HepG2 (cell line): Measurements from ENCODE around the gene CDKL2. TPM values are rescaled to one million over a fixed set of nuclear protein-coding genes. Genes with fewer than 3 reads are reported as not detected.

Experiments
- ATF5 ChIP-seq: sonication (generic); formaldehyde crosslinking; IDR thresholded peaks from 2 replicates; pipeline ENCODE4 v1.4.0; 2020; ENCODE audit warnings: mild to moderate bottlenecking, low read depth, missing genetic modification reagents
- ETV5 ChIP-seq: IDR thresholded peaks from 2 replicates; pipeline ENCODE4 v1.6.1; 2018; ENCODE audit warnings: missing biosample characterization, missing genetic modification reagents, inconsistent platforms, borderline replicate concordance
- HIC2 ChIP-seq: sonication (generic); formaldehyde crosslinking; IDR thresholded peaks from 2 replicates; pipeline ENCODE4 v1.9.0; 2022; ENCODE audit warnings: low read depth, missing genetic modification reagents
- HNRNPK ChIP-seq: fragments of 200-400 bp; formaldehyde crosslinking; IDR thresholded peaks from 2 replicates; pipeline ENCODE4 v1.6.1; 2018; ENCODE audit warnings: low read length, low read depth, moderate library complexity, mild to moderate bottlenecking; ENCODE audit not compliant: poor library complexity, severe bottlenecking
- JDP2 ChIP-seq: sonication (generic); formaldehyde crosslinking; IDR thresholded peaks from 2 replicates; pipeline ENCODE4 v1.8.1; 2022; ENCODE audit warnings: missing genetic modification reagents, borderline replicate concordance
- KDM1A ChIP-seq: IDR thresholded peaks from 2 replicates; pipeline ENCODE4 v1.6.1; 2016; ENCODE audit warnings: missing compliant biosample characterization
- MAZ ChIP-seq, 2 experiments: sonication (generic) in 1 of 2; formaldehyde crosslinking in 1 of 2; IDR thresholded peaks; 2 replicates each; pipeline versions ENCODE4 v1.5.0 to v1.6.1; 2012 to 2020; ENCODE audit warnings: low read depth in 2 of 2, mild to moderate bottlenecking in 2 of 2, borderline replicate concordance in 1 of 2, improper control_type of control experiment in 1 of 2, low read length in 1 of 2, missing genetic modification reagents in 1 of 2, moderate library complexity in 1 of 2
- NFE2L1 ChIP-seq: sonication (generic); formaldehyde crosslinking; IDR thresholded peaks from 2 replicates; pipeline ENCODE4 v1.4.0; 2020; ENCODE audit warnings: missing genetic modification reagents, mild to moderate bottlenecking, borderline replicate concordance
- PITX1 ChIP-seq: sonication (generic); formaldehyde crosslinking; IDR thresholded peaks from 2 replicates; pipeline ENCODE4 v1.5.1; 2020; ENCODE audit warnings: mild to moderate bottlenecking, missing genetic modification reagents
- RFXAP ChIP-seq: sonication (generic); formaldehyde crosslinking; IDR thresholded peaks from 2 replicates; pipeline ENCODE4 v1.4.0; 2020; ENCODE audit warnings: missing genetic modification reagents, borderline replicate concordance
- SIN3A ChIP-seq: IDR thresholded peaks from 2 replicates; pipeline ENCODE4 v1.6.1; 2011; ENCODE audit warnings: low read depth, mild to moderate bottlenecking, control low read depth, low read length, borderline replicate concordance
- U2AF2 ChIP-seq: fragments of 200-400 bp; formaldehyde crosslinking; IDR thresholded peaks from 2 replicates; pipeline ENCODE4 v1.6.1; 2017; ENCODE audit warnings: low read depth, mild to moderate bottlenecking, low read length
- ZBTB7B ChIP-seq: sonication (generic); formaldehyde crosslinking; IDR thresholded peaks from 2 replicates; pipeline ENCODE4 v1.4.0; 2020; ENCODE audit warnings: missing genetic modification reagents
- ZFP62 ChIP-seq: sonication (generic); formaldehyde crosslinking; IDR thresholded peaks from 2 replicates; pipeline ENCODE4 v1.4.0; 2020; ENCODE audit warnings: missing genetic modification reagents
- ZNF138 ChIP-seq: sonication (generic); formaldehyde crosslinking; IDR thresholded peaks from 2 replicates; pipeline ENCODE4 v1.5.0; 2020; ENCODE audit warnings: mild to moderate bottlenecking, low read depth, missing genetic modification reagents
- ZNF281 ChIP-seq: sonication (generic); formaldehyde crosslinking; IDR thresholded peaks from 2 replicates; pipeline ENCODE4 v1.4.0; 2020; ENCODE audit warnings: missing genetic modification reagents, borderline replicate concordance
- ZSCAN21 ChIP-seq: sonication (generic); formaldehyde crosslinking; IDR thresholded peaks from 2 replicates; pipeline ENCODE4 v1.8.0; 2022; ENCODE audit warnings: mild to moderate bottlenecking, missing genetic modification reagents, moderate library complexity, borderline replicate concordance
- polyA plus RNA-seq, 8 experiments: library from polyadenylated mRNA; depleted of rRNA in 3 of 8; stranded (reverse) in 7 of 8; unstranded in 1 of 8; fragments of >200 nt; fragmentation: Illumina TruSeq in 4 of 8; extraction: Trizol in 4 of 8; gene quantifications; 2 replicates each; pipeline versions ENCODE4 v1.2.1 to v1.2.3, GENCODE V29; 2011 to 2016; ENCODE audit warnings: low read depth in 4 of 8, missing spikeins in 1 of 8, mixed read lengths in 1 of 8; ENCODE audit not compliant: insufficient read depth in 1 of 8
- total RNA-seq, 5 experiments: library from RNA; depleted of rRNA; stranded (reverse); fragments of >200 nt; fragmentation: Illumina TruSeq; extraction: Trizol; gene quantifications; 2 replicates each; pipeline ENCODE4 v1.2.3, GENCODE V29; 2016; ENCODE audit warnings: low read depth in 1 of 5
- TF ChIP-seq, protein P1 (sequence below): sonication (generic); formaldehyde crosslinking; IDR thresholded peaks from 2 replicates; pipeline ENCODE4 v1.4.0; 2020; ENCODE audit warnings: missing genetic modification reagents

The CDKL2 gene
- total and polyA plus RNA-seq, 2 of the 13 experiments (the other 11 are each of a cell fraction or from before 2014, with no cell fraction given): not detected

DNA sequence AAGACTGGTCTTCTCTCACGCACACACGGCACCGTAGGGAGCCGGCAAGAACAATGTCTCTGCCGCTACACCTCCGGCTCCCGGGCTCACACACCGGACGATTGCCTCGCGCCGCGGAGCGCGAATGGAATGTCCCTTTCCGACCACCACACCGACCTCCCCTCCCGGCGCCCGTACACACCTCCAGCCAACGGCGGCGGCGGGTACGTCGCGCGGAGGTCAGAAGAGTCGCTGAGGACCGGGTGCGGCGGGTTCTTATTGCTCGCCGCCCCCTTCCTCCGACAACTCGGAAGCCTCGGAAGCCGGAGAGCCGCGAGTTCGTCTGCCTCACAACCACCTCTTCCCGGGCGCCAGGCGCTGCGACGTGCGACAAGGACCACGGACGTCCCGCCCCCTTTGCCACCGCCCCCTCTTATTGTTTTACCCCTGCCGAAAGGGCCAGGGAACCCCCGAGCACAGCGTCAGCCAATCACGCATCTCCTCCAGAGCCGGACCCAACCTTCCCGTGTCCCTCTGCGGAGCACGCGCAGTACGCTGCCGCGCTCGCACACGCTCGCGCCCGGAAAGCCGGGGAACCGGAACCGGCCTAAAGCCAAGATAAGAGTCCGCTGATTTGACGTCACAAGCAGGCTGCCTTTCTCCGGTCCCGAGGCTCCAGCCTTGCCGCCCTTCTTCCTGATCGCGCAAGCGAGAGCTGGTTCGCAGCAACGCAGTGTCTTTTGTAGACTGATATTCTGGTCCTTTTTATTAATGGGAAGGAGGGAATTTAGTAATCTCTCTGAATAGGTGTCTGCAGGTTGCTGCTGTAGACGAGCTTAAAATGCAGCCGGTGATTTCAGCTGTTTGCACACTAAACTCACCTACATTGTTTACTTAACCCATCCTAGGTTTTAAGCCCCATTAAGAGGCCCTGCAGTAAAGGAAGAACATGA lies 43.0 kb upstream of the CDKL2 start, which contains the start of gene G3BP2 (continued):
- no peak for TF ChIP-seq ZNF281 (CRISPR knock-in tag)
- TF ChIP-seq NFE2L1 (CRISPR knock-in tag): no peak
- no peak for TF ChIP-seq U2AF2
- TF ChIP-seq ZSCAN21 (CRISPR knock-in tag): peak; percentile 81
- peak; percentile 86 for TF ChIP-seq SIN3A
- TF ChIP-seq, protein P1, sequence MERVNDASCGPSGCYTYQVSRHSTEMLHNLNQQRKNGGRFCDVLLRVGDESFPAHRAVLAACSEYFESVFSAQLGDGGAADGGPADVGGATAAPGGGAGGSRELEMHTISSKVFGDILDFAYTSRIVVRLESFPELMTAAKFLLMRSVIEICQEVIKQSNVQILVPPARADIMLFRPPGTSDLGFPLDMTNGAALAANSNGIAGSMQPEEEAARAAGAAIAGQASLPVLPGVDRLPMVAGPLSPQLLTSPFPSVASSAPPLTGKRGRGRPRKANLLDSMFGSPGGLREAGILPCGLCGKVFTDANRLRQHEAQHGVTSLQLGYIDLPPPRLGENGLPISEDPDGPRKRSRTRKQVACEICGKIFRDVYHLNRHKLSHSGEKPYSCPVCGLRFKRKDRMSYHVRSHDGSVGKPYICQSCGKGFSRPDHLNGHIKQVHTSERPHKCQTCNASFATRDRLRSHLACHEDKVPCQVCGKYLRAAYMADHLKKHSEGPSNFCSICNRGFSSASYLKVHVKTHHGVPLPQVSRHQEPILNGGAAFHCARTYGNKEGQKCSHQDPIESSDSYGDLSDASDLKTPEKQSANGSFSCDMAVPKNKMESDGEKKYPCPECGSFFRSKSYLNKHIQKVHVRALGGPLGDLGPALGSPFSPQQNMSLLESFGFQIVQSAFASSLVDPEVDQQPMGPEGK (CRISPR knock-in tag): peak; percentile 25; the same call in 1 of the 2 replicates
- TF ChIP-seq ZNF138 (CRISPR knock-in tag): peak; percentile 86; the same call in 1 of the 2 replicates
- no peak; the same call in none of the 2 replicates for TF ChIP-seq PITX1 (CRISPR knock-in tag)
- no peak for TF ChIP-seq ZBTB7B (CRISPR knock-in tag)
- TF ChIP-seq ZFP62 (CRISPR knock-in tag): no peak
- TF ChIP-seq ATF5: no peak
- TF ChIP-seq ETV5: peak; percentile 91
- TF ChIP-seq HNRNPK: no peak
- TF ChIP-seq RFXAP (CRISPR knock-in tag): peak; percentile 80; the same call in 1 of the 2 replicates
- TF ChIP-seq JDP2 (CRISPR knock-in tag): no peak
- no peak for TF ChIP-seq KDM1A (CRISPR knock-in tag)
- 0 out of 2 replicates have a peak, but pooled peaks have one; percentile 29 for TF ChIP-seq HIC2 (CRISPR knock-in tag)
- TF ChIP-seq MAZ (IDR thresholded peaks at IDR 0.05; ENCODE audit: borderline replicate concordance, low read depth, low read length): peak; percentile 69
- peak; percentile 79 for TF ChIP-seq MAZ (CRISPR knock-in tag; IDR thresholded peaks at IDR 0.05; ENCODE audit: low read depth)
